ENCODE data around the gene SDK1. TPM values are rescaled to one million over a fixed set of nuclear protein-coding genes. Genes with fewer than 3 reads are reported as not detected.

SDK1 gene
- total RNA-seq, 1 donor from 2014 or later = 4.3 TPM

DNA sequence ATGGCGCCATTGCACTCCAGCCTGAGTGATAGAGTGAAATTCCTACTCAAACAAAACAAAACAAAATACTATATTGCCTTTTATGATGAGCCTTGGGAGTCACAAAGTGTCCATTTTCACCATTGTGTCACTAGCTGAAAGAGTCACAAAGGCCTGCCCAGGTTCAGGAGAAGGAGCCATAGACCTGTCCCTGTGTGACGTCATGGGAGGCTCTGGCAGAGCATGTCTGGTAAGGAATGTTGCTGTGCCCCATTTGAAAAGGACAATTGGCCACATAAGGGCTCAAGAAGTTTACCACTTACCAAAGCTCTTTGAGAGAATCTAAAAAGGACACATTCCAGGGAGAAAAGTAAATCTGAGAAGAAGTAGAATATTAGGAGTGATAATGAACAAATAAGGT is 367.7 kb downstream of the SDK1 start:
- Mint-ChIP-seq H3K9me3 (ENCODE audit: unreplicated experiment) (no peaks in the 10 kb centered on the region), H3K36me3 (ENCODE audit: low read depth, unreplicated experiment) (no peaks in the 10 kb centered on the region), H3K4me1 (ENCODE audit: unreplicated experiment) (no peaks in the 10 kb centered on the region), H3K27ac (ENCODE audit: unreplicated experiment) (no peak overlapping the region), H3K4me3 (ENCODE audit: unreplicated experiment) (no peak overlapping the region), H3K27me3 (ENCODE audit: unreplicated experiment) (no peaks in the 10 kb centered on the region)
- no peak for TF ChIP-seq CTCF (IDR thresholded peaks at IDR 0.05; ENCODE audit: unreplicated experiment)
- DNase-seq (ENCODE audit: low spot score) = no peak

GRCh38 chr7:3670898-3671297 is 369.8 kb downstream of the SDK1 start:
- TF ChIP-seq CTCF (IDR thresholded peaks at IDR 0.05; ENCODE audit: unreplicated experiment) = no peak
- Mint-ChIP-seq H3K9me3 (ENCODE audit: unreplicated experiment) (no peaks in the 10 kb centered on the region), H3K36me3 (ENCODE audit: low read depth, unreplicated experiment) (no peaks in the 10 kb centered on the region)

GRCh38 chr7:3673524-3673923 is 372.5 kb downstream of the SDK1 start:
- no peaks in the 10 kb centered on the region for H3K4me1 Mint-ChIP-seq (ENCODE audit: unreplicated experiment)
- TF ChIP-seq CTCF (IDR thresholded peaks at IDR 0.05; ENCODE audit: unreplicated experiment) = peak; percentile 73
- no peak overlapping the region for H3K4me3 Mint-ChIP-seq (ENCODE audit: unreplicated experiment)
- DNase-seq (ENCODE audit: low spot score) = peak; percentile 75
- H3K27ac Mint-ChIP-seq (ENCODE audit: unreplicated experiment) = no peak overlapping the region
- no peaks in the 10 kb centered on the region for H3K36me3 Mint-ChIP-seq (ENCODE audit: low read depth, unreplicated experiment)
- no peaks in the 10 kb centered on the region for H3K9me3 Mint-ChIP-seq (ENCODE audit: unreplicated experiment)
- peaks cover 1% of the 10 kb centered on the region for H3K27me3 Mint-ChIP-seq (ENCODE audit: unreplicated experiment)

More at GRCh38 chr7:3670898-3671297, 369.8 kb downstream of the SDK1 start:
- Mint-ChIP-seq H3K27me3 (ENCODE audit: unreplicated experiment) (peaks cover 1% of the 10 kb centered on the region), H3K4me3 (ENCODE audit: unreplicated experiment) (no peak overlapping the region), H3K27ac (ENCODE audit: unreplicated experiment) (no peak overlapping the region), H3K4me1 (ENCODE audit: unreplicated experiment) (no peaks in the 10 kb centered on the region)
- DNase-seq (ENCODE audit: low spot score) = no peak

DNA sequence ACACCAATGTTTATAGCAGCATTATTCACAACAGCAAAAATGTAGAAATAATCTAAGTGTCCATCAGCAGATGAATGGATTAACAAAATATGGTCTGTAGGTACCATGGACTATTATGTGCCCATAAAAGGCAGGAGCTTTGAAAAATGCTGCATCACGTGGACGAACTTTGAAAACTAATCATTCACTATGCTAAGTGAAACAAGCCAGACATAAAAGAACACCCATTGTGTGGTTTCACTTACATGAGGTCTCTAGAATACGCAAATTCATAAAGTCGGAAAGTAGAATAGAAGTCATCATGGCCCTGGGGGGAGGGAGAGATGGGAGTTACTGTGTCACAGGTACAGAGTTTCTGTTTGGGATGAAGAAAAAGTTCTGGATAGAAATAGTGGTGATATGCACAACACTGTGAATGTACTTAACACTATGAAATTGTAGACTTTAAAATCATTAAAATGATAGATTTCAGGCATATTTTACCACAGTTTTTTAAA is 377.3 kb downstream of the SDK1 start:
- Mint-ChIP-seq H3K27ac (ENCODE audit: unreplicated experiment) (no peak overlapping the region), H3K4me1 (ENCODE audit: unreplicated experiment) (no peaks in the 10 kb centered on the region), H3K9me3 (ENCODE audit: unreplicated experiment) (no peaks in the 10 kb centered on the region), H3K4me3 (ENCODE audit: unreplicated experiment) (no peak overlapping the region), H3K27me3 (ENCODE audit: unreplicated experiment) (peaks cover 1% of the 10 kb centered on the region), H3K36me3 (ENCODE audit: low read depth, unreplicated experiment) (no peaks in the 10 kb centered on the region)
- no peak for TF ChIP-seq CTCF (IDR thresholded peaks at IDR 0.05; ENCODE audit: unreplicated experiment)
- DNase-seq (ENCODE audit: low spot score) = no peak

DNA sequence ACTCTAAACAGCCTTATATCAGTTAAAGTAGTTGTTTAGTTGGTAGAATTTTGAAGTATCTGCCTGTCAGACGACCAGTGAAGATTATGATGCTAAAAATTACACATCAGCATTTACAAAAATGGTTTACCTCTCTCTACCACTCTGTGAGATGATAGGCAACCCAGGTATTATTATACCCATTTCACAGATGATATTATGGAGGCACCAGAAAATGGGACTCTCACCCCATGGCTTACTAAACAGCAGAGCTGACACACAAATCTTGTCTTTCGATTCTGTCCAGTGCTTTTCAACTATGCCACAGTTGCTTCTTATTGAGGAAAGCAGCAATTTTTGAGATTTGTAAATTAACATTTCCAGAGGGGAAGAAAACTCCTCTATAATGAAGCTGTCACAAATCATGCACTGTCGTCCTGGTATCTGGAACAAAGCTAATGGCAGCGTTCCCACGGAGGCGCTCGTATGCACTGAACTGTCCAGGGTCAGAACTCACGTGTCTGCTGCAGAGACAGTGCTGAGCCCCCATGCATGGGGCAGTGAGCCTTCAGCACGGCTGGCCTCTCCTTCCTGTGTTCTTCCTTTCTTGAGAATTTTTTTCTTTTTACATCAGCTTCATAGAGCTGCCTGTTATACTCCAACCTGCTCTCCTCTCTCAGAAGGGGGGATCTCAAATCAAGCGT is 381.1 kb downstream of the SDK1 start:
- TF ChIP-seq CTCF (IDR thresholded peaks at IDR 0.05; ENCODE audit: unreplicated experiment) = no peak
- H3K27me3 Mint-ChIP-seq (ENCODE audit: unreplicated experiment) = no peaks in the 10 kb centered on the region
- no peaks in the 10 kb centered on the region for H3K4me1 Mint-ChIP-seq (ENCODE audit: unreplicated experiment)
- H3K36me3 Mint-ChIP-seq (ENCODE audit: low read depth, unreplicated experiment) = no peaks in the 10 kb centered on the region
- H3K27ac Mint-ChIP-seq (ENCODE audit: unreplicated experiment) = no peak overlapping the region
- no peak overlapping the region for H3K4me3 Mint-ChIP-seq (ENCODE audit: unreplicated experiment)
- DNase-seq (ENCODE audit: low spot score) = no peak
- H3K9me3 Mint-ChIP-seq (ENCODE audit: unreplicated experiment) = no peaks in the 10 kb centered on the region

Data from endothelial cell (in vitro differentiated cells).